GM23248 (cell line): Measurements from ENCODE around the gene FAM193B.

Source experiments
- EZH2 ChIP-seq: fragments of 200-600 bp; sonication (generic); IDR thresholded peaks from 2 replicates; pipeline ENCODE4 v1.6.1; 2018; ENCODE audit warnings: antibody characterized with exemption, mild to moderate bottlenecking; ENCODE audit not compliant: insufficient read depth, poor library complexity, severe bottlenecking
- EZH2phosphoT487 ChIP-seq: fragments of 200-600 bp; sonication (generic); IDR thresholded peaks from 2 replicates; pipeline ENCODE4 v1.6.1; 2018; ENCODE audit warnings: antibody characterized with exemption, moderate library complexity, mild to moderate bottlenecking, low read depth; ENCODE audit not compliant: insufficient read depth

- no peak for TF ChIP-seq EZH2
- TF ChIP-seq EZH2phosphoT487, result no peak
These were observed 39.7 kb upstream of the FAM193B start for GRCh38 chr5:177594071-177594470.
